Astrocyte (in vitro differentiated cells and primary cell): ENCODE data around the gene THAP3. TPM values are rescaled to one million over a fixed set of nuclear protein-coding genes. Genes with fewer than 3 reads are reported as not detected.
"Not testable (repeated sequence)": the region's sequence is repeated elsewhere in the genome, so short reads cannot be mapped to it uniquely, and the experiment has no call there.

Experiments
- DNase-seq: peaks from one replicate; pipeline ENCODE4 v3.0.0-alpha.2; 2010; ENCODE audit warnings: low read depth
- FAIRE-seq: peaks from 2 replicates; lab custom pipeline; 2011; peaks lifted over from hg19 to GRCh38; lab: Jason Lieb, UNC
- H2AFZ ChIP-seq: 2 replicates; pipeline ENCODE4 v1.6.0; 2012; ENCODE audit warnings: low read depth, low read length, inconsistent platforms
- H3K27ac ChIP-seq: 2 replicates; pipeline ENCODE4 v1.5.1; 2011; ENCODE audit warnings: low read depth, low read length, inconsistent platforms
- H3K27me3 ChIP-seq: 2 replicates; pipeline ENCODE4 v1.6.0; 2011; ENCODE audit warnings: low read length, inconsistent platforms; ENCODE audit not compliant: insufficient read depth
- H3K36me3 ChIP-seq: 2 replicates; pipeline ENCODE4 v1.5.1; 2011; ENCODE audit warnings: low read length, inconsistent platforms; ENCODE audit not compliant: insufficient read depth
- H3K4me1 ChIP-seq: 2 replicates; pipeline ENCODE4 v1.5.1; 2011; ENCODE audit warnings: low read length, inconsistent platforms; ENCODE audit not compliant: insufficient read depth
- H3K4me2 ChIP-seq: 2 replicates; pipeline ENCODE4 v1.6.0; 2012; ENCODE audit warnings: low read length, inconsistent platforms
- H3K4me3 ChIP-seq: 2 replicates; pipeline ENCODE4 v1.5.1; 2011; ENCODE audit warnings: low read depth, mild to moderate bottlenecking, low read length, inconsistent platforms; ENCODE audit not compliant: insufficient read depth
- H3K79me2 ChIP-seq: 2 replicates; pipeline ENCODE4 v1.6.0; 2012; ENCODE audit warnings: mild to moderate bottlenecking, low read length, inconsistent platforms; ENCODE audit not compliant: insufficient read depth
- H3K9ac ChIP-seq: 2 replicates; pipeline ENCODE4 v1.6.0; 2012; ENCODE audit warnings: mild to moderate bottlenecking, low read length, inconsistent platforms
- H3K9me3 ChIP-seq: 2 replicates; pipeline ENCODE4 v1.5.1; 2012; ENCODE audit warnings: low read depth, mild to moderate bottlenecking, low read length, inconsistent platforms; ENCODE audit not compliant: insufficient read depth
- H4K20me1 ChIP-seq: 2 replicates; pipeline ENCODE4 v1.6.0; 2012; ENCODE audit warnings: low read length, inconsistent platforms; ENCODE audit not compliant: insufficient read depth
- H3K27ac Mint-ChIP-seq: one replicate; pipeline ENCODE4 v1.8.0; 2021; ENCODE audit warnings: mild to moderate bottlenecking, mixed read lengths; ENCODE audit not compliant: unreplicated experiment
- H3K27me3 Mint-ChIP-seq: one replicate; pipeline ENCODE4 v1.8.0; 2021; ENCODE audit warnings: low read depth, mixed read lengths; ENCODE audit not compliant: unreplicated experiment
- H3K36me3 Mint-ChIP-seq: one replicate; pipeline ENCODE4 v1.8.0; 2021; ENCODE audit warnings: low read depth, mixed read lengths; ENCODE audit not compliant: unreplicated experiment
- H3K4me1 Mint-ChIP-seq: one replicate; pipeline ENCODE4 v1.8.0; 2021; ENCODE audit warnings: low read depth, mixed read lengths; ENCODE audit not compliant: unreplicated experiment
- H3K4me3 Mint-ChIP-seq: one replicate; pipeline ENCODE4 v1.8.0; 2021; ENCODE audit warnings: mild to moderate bottlenecking, moderate library complexity, mixed read lengths; ENCODE audit not compliant: unreplicated experiment
- H3K9me3 Mint-ChIP-seq: one replicate; pipeline ENCODE4 v1.8.0; 2021; ENCODE audit warnings: mild to moderate bottlenecking, mixed read lengths; ENCODE audit not compliant: unreplicated experiment
- CTCF ChIP-seq: IDR thresholded peaks from 2 replicates; pipeline ENCODE4 v1.5.1; 2011; ENCODE audit warnings: low read depth, mild to moderate bottlenecking, inconsistent platforms, low read length, moderate library complexity; ENCODE audit not compliant: insufficient read depth
- EZH2 ChIP-seq: IDR thresholded peaks from 2 replicates; pipeline ENCODE4 v1.6.1; 2012; ENCODE audit warnings: mild to moderate bottlenecking, low read length, inconsistent platforms; ENCODE audit not compliant: insufficient read depth
- total RNA-seq: library from RNA; stranded (reverse); gene quantifications from 2 replicates; pipeline ENCODE4 v1.2.1, GENCODE V29; 2021

Gene THAP3
- total RNA-seq, 1 donor from 2014 or later: 16.5 TPM

- Histone ChIP-seq H3K4me1 (peaks cover 30% of the 10 kb centered on the region), H3K27me3 (no peaks in the 10 kb centered on the region), H3K4me2 (peak overlapping the region; percentile 94), H4K20me1 (peaks cover 75% of the 10 kb centered on the region), H3K27ac (no peak overlapping the region), H3K79me2 (peaks cover 77% of the 10 kb centered on the region), H3K36me3 (peaks cover 23% of the 10 kb centered on the region), H3K9ac (peak overlapping the region; percentile 35), H3K4me3 (peak overlapping the region; percentile 48), H2AFZ (no peak overlapping the region), H3K9me3 (no peaks in the 10 kb centered on the region)
- Mint-ChIP-seq H3K27me3 (no peaks in the 10 kb centered on the region), H3K4me3 (peak overlapping the region; percentile 71), H3K27ac (peak overlapping the region; percentile 93), H3K4me1 (peaks cover 16% of the 10 kb centered on the region), H3K9me3 (no peaks in the 10 kb centered on the region), H3K36me3 (peaks cover 17% of the 10 kb centered on the region)
- no peak for FAIRE-seq
- TF ChIP-seq EZH2 (no peak), CTCF (no peak)
- no peak for DNase-seq
Measured at GRCh38 chr1:6599141-6599975, 25.3 kb upstream of the THAP3 start.

- Histone ChIP-seq H3K4me2 (peak overlapping the region; percentile 94), H3K4me1 (peaks cover 36% of the 10 kb centered on the region), H3K27ac (peak overlapping the region; percentile 95), H4K20me1 (peaks cover 68% of the 10 kb centered on the region), H3K36me3 (peaks cover 18% of the 10 kb centered on the region), H3K79me2 (peaks cover 72% of the 10 kb centered on the region), H3K9ac (peak overlapping the region; percentile 90), H3K4me3 (peak overlapping the region; percentile 77)
- H2AFZ ChIP-seq, H3K27me3 ChIP-seq, FAIRE-seq, DNase-seq, H3K27me3 Mint-ChIP-seq, H3K9me3 Mint-ChIP-seq, H3K9me3 ChIP-seq: not testable (repeated sequence)
- Mint-ChIP-seq H3K4me3 (peak overlapping the region; percentile 98), H3K36me3 (peaks cover 13% of the 10 kb centered on the region), H3K4me1 (peaks cover 17% of the 10 kb centered on the region), H3K27ac (peak overlapping the region; percentile 93)
Measured at GRCh38 chr1:6599991-6600390, 24.7 kb upstream of the THAP3 start.

- TF ChIP-seq EZH2: no peak
- no peak for TF ChIP-seq CTCF
- no peak for FAIRE-seq
- H3K4me2 ChIP-seq: peak overlapping the region; percentile 94
- peak overlapping the region; percentile 95 for H3K27ac ChIP-seq
- H3K27me3 Mint-ChIP-seq: no peaks in the 10 kb centered on the region
- H3K4me1 Mint-ChIP-seq: peaks cover 17% of the 10 kb centered on the region
- H3K27ac Mint-ChIP-seq: peak overlapping the region; percentile 93
- no peak for DNase-seq
- H3K9me3 Mint-ChIP-seq: no peaks in the 10 kb centered on the region
- H3K9me3 ChIP-seq: no peaks in the 10 kb centered on the region
- H2AFZ ChIP-seq: no peak overlapping the region
- H3K79me2 ChIP-seq: peaks cover 67% of the 10 kb centered on the region
- no peaks in the 10 kb centered on the region for H3K27me3 ChIP-seq
- peak overlapping the region; percentile 98 for H3K4me3 Mint-ChIP-seq
- H3K36me3 ChIP-seq: peaks cover 13% of the 10 kb centered on the region
- peak overlapping the region; percentile 77 for H3K4me3 ChIP-seq
- H3K9ac ChIP-seq: peak overlapping the region; percentile 90
- peaks cover 12% of the 10 kb centered on the region for H3K36me3 Mint-ChIP-seq
- H4K20me1 ChIP-seq: peaks cover 63% of the 10 kb centered on the region
- peaks cover 39% of the 10 kb centered on the region for H3K4me1 ChIP-seq
Measured at GRCh38 chr1:6600410-6601048, 24.1 kb upstream of the THAP3 start.
